HG02642 (cell line): ENCODE results near the gene CCR5AS.
"Not testable (repeated sequence)": the region's sequence is repeated elsewhere in the genome, so short reads cannot be mapped to it uniquely, and the experiment has no call there.

Experiments used
- ATAC-seq: cut with Tn5 transposase; IDR thresholded peaks from one replicate; pipeline ENCODE4 v1.9.1; 2021; ENCODE audit warnings: mild to moderate bottlenecking; ENCODE audit not compliant: unreplicated experiment, poor library complexity

Gene CCR5AS

GRCh38 chr3:46406788-46407611 lies at the start of gene CCR5AS, which contains the start of gene CCRL2:
TSS of gene CCR5AS (minus strand) at chr3:46407066.
TSS of gene CCRL2 (plus strand) at chr3:46407259. CDS start at chr3:46408080, 821 bp downstream.
- no peak for ATAC-seq

GRCh38 chr3:46456118-46456517 lies 49.3 kb upstream of the CCR5AS start:
- no peak for ATAC-seq

GRCh38 chr3:46455231-46456115 lies 48.6 kb upstream of the CCR5AS start:
- ATAC-seq, result no peak

GRCh38 chr3:46454606-46455005 lies 47.7 kb upstream of the CCR5AS start:
- ATAC-seq, result no peak

- no peak for ATAC-seq
Measured at GRCh38 chr3:46454209-46454595, 47.3 kb upstream of the CCR5AS start.

- no peak for ATAC-seq
Measured at GRCh38 chr3:46453526-46454208, 46.8 kb upstream of the CCR5AS start.

GRCh38 chr3:46449755-46450552 lies 43.1 kb upstream of the CCR5AS start:
- no peak for ATAC-seq

GRCh38 chr3:46448721-46449120 lies 41.9 kb upstream of the CCR5AS start:
- ATAC-seq, result no peak

GRCh38 chr3:46447228-46447985 lies 40.5 kb upstream of the CCR5AS start:
- no peak for ATAC-seq

- no peak for ATAC-seq
Measured at GRCh38 chr3:46442576-46443530, 36.0 kb upstream of the CCR5AS start.

- peak; percentile 59 for ATAC-seq
Measured at GRCh38 chr3:46440531-46441294, 33.8 kb upstream of the CCR5AS start.

- no peak for ATAC-seq
Measured at GRCh38 chr3:46438831-46439230, 32.0 kb upstream of the CCR5AS start.

GRCh38 chr3:46435081-46435726 lies 28.3 kb upstream of the CCR5AS start:
- no peak for ATAC-seq

- no peak for ATAC-seq
Measured at GRCh38 chr3:46433841-46434240, 27.0 kb upstream of the CCR5AS start.

GRCh38 chr3:46433118-46433517 lies 26.3 kb upstream of the CCR5AS start:
- not testable (repeated sequence) for ATAC-seq

- not testable (repeated sequence) for ATAC-seq
Measured at GRCh38 chr3:46431905-46432304, 25.0 kb upstream of the CCR5AS start.

GRCh38 chr3:46430879-46431278 lies 24.0 kb upstream of the CCR5AS start:
- not testable (repeated sequence) for ATAC-seq
